Measurements from ENCODE around the gene IGF1R.

Gene IGF1R

DNA sequence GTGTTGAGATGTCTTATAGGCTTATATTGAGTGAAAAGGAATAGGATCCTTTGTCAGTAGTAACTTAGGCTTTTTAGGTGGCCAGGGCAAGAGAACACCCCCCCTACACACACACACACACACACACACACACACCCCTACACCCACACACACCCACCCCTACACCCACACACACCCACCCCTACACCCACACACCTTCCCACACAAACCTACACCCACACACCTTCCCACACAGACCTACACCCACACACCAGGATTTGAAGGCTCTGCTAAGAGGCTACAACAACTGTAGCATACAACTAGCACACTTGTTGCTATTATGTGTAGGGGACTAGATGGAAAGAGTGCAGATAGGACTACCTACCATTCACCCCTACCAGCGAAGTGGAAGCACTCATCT is 186.6 kb downstream of the IGF1R start:
- DNase-seq (ENCODE audit: low read depth) = no peak

DNA sequence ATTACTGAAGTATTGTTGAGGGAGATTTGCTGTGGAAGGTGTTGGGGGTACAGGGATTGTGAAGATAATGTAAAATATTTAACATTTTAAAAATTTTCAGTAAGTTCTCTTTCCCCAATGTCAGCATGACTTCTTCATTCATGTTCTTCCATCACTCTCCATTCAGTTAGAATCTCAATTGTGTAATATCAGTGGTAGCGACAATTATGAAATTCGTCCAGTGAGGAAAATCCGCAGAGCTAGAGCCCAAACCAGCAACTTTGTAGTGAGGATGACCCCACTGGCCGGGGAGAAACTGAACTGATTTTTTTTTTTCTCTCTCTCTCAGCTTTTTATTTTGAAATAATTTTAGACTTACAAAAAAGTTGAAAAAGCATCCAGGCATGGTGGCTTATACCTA is 187.5 kb downstream of the IGF1R start:
- DNase-seq (ENCODE audit: low read depth) = no peak

DNA sequence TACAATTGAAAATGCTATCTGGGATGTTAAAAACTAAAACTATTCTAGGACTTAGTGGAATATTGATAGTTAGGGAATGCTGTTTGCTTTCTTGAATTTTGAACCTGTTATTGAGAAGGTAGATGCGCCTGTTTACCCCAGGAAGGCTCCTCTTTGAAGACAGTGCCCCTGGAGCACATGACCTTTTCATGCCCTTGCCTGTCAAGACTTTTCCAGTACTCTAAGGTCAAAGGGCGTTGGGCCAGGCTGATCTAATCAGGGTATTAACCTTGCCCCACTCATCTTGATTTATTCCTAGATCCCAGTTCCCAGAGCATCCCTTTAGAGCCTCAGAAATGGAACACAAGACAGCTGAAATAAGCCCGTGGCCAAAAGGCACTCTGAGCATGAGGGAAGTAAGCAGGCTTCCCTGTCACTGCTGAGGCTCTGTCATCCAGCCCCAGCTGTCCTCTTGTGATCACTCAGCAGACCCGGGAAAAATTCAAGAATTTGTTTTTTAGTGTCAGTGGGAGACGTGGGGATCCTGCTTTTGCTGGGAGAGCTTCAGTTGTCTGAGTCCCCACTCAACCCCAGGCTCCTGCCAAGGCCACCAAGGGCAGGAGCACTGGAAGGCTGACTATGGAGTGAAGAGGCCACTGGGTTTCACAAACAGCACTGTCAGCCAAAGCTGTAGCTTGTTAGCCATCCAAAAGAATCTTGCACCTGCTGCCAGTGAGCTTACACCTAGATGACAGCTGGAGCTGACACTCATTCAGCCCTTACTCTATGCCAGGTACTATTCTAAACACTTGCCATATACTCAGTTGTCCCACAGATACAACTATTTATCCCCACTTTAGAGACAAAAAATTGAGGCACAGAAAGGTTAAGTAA is 190.3 kb downstream of the IGF1R start:
- DNase-seq (ENCODE audit: low read depth) = no peak

DNA sequence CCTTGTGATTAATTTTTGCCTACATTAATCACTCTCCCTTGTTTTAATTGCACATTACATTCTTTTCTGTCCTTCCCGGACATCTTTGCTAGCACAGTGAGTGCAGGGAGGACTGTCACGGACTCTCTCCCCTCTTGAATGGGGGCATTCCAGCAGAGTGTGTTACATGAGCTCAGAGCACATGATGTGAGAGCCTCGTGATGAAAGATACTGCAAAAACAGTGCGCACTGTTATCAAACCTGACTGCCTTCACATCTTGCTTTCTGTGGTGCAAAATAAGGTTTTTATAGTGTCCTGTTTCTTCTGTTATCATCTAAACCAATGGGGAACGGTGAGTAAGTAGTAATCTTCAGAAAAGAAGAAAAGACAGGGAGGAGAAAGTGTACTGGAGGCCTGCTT is 191.7 kb downstream of the IGF1R start:
- DNase-seq (ENCODE audit: low read depth) = no peak

DNA sequence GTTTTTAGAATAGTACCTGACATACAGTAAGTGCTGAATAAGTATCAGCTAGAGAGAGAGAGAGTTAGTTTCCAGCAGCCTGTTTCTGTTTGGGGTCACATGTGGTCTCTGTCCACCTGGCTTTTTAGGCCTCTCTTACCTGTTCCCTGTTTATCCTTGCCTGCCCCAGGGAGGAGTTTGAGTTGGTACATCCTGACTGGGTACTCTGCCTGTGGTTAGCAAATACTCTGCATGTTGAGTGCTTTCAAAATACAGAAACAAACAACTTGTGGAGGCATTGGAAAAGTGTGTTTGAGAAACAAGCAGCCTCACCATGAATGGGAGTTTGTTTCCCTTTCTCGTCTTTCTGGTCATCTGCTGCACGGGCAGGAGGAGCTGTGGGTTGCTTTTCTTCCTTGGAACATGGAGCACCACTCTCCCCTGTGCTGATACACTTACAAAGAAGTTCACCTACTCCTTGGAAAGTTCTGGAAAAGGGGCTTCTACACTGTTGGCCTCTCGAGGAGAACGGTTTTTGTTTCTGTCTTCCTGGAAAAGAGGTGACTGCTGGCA is 193.2 kb downstream of the IGF1R start:
- DNase-seq (ENCODE audit: low read depth) = no peak

DNA sequence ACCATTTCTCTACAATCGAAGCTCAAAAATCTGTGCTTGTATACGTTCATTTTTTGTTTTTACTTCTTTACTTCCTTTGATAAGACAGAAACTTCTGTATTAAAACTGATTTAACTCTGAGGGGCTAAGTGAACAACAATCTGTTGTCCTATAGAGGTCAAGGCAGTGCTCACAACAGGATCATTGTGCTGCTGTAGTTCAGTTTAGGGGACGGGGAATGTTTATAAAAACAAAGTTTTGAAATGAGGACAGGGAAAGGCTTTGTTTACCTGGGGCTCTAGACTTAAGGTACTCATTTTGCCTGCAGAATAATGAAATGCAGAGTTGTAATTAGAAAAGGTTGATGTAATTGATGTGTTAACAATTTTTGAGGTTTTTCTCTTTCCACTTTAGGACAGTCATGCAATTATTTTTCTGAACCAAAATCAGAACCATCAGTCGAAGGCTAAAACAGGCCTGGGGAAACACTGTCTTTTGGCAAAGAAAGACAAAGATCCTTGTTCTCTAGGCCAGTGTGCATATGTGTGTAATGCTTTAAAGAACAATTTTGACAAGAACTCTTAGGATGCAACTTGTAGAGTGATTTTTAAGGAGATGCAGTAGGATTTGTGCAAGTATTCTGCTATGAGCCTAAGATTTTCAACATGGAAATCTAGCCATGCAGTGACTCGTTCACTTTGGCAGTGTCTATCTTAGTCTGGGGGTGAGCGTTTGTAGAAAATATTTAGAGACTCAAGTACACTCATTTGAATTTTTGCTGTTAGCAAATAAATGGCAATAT is 194.0 kb downstream of the IGF1R start:
- no peak for DNase-seq (ENCODE audit: low read depth)

DNA sequence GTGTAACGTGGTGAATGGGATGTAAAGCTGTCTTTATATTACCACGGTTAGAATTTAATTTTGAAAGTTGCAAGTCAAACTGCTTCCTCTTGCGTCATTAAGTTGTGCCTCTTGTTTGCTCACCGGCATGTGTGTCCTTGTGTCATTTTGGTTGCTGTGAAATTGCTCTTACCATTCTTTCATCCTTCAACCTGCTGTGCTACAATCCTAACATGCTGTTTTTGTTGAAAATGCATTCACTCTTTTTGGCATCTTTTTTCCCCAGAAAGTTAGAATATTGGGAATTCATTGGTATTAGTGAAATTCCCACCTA is 194.6 kb downstream of the IGF1R start:
- DNase-seq (ENCODE audit: low read depth) = no peak

DNA sequence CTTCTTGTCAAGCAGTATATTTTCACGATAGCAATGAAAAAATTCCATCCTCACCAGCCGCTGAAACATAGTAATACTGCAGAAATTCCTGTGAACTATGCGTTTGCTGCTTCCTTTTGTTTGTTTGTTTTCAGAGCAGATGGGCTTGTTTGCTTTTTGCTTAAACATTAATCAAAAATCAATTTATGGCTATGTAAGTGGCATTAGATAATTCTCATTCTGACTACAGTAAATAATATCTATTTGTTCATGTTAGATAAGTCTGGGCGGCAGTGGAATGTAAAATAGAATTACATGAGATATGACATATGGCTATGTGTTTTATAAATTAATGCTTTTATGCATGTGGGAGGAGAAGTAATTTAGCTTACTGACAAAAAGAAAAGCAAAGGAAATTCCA is 195.5 kb downstream of the IGF1R start:
- no peak for DNase-seq (ENCODE audit: low read depth)

DNA sequence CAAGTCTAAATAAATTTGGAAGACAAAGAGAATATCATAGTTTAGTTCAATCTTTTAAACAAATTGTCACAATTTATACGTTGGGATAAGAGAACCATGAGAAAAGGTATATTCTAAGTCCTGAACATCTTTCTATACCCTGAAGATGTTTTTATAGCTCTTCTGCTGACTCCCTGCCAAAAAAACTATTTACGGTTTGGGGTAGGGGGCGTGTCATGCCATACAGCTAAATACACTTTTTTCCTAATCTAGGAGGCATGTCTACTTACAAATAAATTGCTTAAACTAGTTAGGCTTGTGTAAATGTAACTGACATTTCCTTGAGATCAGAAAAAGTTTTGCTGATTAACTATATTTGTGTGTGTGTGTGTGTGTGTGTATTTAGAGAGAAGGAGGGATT is 195.9 kb downstream of the IGF1R start:
- no peak for DNase-seq (ENCODE audit: low read depth)

DNA sequence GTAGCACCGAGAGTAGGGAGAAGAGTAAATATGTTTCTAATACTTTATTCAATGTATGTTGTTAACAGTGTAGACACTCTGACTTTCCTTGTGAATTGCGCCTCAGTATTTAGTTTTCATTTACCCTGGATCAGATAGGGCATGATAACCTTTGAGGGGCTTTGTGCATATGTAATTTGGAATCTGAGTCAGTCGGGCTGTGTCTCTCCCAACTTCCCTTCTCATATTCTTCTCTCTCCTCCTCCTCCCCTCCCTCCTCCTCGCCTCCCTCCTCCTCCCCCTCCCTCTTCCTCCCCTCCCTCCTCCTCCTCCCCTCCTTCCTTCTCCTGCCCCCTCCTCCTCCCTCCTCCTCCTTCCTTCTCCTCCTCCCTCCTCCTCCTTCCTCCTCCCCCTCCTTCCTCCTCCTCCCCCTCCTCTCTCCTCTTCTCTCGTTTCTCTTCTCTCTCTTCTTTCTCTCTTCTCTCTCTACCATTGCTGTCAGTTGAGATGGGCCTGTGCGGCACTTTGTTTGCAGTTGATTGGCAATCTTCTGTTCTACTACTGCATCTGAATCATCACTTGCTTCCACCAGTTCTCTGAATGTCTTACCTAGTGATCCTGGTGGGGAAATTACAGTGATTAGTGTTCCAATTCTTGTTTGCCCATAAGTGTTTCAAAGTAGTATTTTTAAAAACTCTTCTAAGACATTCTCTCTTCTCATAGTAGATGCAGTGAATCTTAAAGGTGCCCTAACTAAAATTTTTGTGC is 197.0 kb downstream of the IGF1R start:
- no peak for DNase-seq (ENCODE audit: low read depth)

DNA sequence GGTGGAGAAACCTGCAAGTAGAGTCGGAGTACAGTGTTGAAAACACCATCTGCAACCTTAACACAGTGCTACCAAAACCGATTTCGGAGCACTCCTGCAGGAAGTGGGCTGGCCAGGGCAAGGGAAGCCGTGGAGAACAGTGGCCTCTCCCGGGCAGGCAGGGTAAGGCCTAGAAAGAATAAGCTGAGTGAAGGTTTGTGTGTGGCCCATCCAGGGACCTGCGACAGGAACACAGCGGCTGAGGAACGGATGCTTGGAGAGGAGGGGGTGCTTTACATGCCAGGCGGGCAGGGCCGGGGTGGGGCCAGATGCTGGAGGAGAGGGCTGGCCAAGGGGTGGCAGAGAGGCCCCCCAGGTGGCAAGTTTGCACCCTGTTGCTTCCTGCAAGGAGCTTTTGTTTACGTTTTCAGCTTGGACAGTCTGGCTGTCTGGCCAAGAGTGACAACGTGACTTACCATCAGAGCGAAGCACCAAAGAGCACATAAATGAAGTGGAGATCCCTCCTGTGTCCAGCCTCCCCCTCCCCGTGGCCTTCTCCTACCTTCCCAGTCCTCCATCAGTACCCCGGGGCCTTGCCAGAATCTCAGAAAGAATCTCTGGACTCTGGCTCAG is 202.7 kb downstream of the IGF1R start:
- DNase-seq (ENCODE audit: low read depth) = peak; percentile 36

DNA sequence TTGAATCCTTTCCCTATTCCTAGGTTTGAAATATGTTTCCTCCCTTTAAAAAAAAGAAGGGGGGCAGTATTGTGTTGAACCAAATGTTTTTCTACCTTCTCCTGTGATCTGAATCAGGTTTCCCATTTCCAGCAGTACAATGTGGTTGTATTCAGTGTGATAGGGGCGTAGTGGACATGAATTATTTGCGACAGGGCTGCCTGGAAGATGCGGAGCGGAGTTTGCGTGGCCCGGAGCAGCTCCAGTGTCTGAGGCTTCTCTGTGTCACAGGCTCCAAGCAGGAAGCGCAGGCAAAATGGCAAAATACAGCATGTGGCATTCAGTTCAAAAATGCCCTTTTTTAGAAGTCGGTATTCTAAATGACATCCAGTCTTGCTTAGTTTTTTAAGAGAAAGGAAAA is 204.8 kb downstream of the IGF1R start:
- DNase-seq (ENCODE audit: low read depth) = peak; percentile 25

DNA sequence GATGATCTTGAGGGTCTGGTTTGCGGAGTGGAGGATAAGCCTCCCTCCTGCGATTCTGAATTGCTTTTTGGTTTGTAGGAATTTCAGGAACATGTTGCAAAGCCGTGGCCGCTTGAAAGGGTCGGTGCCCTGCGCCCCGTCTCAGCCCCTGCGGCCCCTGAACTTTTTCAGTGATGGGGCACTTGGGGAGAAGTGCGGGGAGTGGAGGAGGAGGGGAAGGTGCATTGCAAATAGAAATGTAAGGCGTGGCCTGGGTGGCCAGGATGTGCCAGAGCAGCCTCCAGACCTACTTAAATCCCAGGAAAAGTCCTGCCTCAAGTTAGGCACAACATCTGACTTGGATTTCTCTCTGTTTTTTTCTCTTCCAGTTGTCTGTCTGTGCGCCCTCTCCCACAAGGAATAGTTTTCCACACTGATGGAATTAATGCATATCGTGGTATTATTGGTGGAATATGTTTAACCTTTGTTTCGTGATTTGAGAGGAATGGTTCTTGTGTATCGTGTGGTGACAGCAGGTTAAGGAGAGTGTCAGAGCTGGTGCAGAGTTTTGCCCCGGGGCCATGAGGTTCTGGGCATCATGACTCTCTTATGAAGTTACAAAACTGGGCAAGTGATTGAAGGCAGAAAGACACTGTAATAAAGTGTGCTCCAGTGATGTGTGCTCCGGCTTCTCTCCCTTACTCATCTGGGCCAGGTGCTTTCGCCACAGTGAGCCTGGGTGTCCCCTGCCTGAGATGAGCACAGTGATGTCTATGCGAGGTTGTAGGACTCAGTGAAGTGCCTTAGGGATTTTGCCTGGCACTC is 205.5 kb downstream of the IGF1R start:
- DNase-seq (ENCODE audit: low read depth) = no peak

DNA sequence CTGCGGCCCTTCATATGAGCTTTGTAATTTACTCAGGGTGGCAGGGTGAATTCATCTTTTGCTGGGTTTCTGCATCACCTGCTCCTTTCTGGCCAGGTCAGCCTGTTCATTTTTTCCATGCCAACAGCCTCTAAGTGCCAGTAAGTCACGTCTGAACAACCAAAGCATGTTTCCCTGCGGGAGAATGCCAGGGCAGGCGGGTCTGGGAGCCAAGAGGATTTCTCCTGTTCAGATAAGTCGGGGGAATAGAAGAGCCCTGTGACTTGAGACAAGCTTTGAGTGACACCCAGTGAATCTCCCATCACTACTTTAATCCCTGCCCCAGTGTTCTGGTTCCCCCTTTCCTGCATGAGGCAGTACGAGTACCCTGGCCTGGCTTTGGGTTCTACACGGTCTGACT is 206.2 kb downstream of the IGF1R start:
- DNase-seq (ENCODE audit: low read depth) = no peak

DNA sequence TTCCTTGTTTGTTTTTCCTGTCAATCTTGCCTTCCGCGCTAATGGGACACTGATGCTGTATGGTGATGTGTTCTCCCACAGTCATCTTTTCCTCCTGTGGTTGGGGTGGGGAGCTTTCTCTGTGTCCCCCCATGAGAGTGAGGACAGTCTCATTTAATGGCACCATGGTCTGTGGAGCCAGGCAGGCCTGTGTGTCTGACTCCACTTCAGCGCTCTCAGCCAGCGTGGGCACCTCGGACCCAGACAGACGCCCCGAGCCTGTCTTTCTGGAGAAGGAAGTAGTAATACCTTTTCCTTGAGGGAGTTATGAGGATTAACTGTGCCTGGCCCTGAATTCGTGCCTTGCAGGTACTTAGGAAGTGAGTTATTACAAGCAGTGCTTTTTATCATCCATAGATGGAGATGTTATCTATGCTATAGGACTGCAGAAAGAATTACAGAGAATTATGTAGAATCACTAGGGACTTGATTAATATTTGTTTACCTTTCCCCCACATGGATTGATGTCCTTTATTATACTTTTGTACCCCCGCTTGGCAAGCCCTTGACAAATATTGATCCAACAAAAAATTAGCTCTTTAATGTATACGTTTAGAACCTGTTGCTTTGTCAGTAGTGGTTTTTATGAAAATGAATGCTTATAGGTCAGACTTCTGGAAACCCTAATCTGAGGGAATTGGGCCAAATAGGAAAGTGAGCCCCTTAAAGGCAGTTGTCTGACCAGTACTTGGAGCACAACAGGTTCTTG is 206.9 kb downstream of the IGF1R start:
- DNase-seq (ENCODE audit: low read depth) = no peak

DNA sequence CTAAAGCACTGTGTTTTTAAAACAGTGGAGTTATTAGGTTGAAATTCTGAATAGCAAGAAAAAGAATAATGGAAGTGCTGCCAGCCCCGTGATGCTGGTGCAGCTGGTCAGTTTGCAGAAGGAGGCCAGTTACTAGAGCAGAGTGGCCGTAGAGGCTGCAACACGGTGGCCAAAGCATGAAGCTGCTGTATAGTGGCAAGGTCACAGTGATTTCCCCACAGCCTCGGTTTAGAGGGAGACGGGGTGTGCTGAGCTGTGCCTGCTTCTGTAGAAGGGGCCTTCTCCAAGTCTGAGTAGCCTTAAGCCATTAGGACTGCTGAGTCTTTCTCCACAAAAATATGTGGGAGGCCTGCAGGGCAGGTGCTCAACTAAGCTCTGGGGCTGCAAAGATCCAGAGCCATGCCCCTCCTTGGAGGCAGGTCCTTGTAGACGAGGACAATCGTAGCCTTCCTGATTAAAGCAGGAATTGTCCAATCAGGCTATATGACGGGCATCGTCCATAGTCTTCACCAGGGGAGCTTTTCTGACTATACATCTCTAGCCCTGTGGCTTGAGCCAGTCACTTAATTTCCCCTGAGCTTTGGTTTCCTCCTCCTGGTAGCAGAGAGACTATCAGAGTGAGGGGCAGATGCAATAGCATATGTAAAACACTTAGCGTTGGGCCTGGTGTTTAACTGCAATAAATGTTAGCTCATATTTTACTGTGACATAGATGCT is 207.6 kb downstream of the IGF1R start:
- no peak for DNase-seq (ENCODE audit: low read depth)

DNA sequence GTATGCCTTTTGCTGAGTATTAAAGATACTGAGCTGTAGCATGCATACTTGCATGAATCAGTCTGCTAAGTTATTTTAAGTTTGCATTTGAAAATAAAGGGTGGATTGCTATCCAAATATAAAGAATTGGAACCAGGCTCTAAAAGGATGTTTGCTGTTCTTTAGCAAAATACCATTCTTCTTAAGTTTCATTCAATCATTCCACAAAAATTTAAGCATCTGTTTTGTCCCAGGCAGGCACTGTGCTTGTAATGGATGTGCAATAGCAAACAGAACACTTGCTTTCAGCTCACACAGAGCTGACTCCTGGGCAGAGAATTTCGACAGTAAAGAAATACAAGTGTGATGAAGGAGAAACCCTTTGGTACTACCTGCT is 208.2 kb downstream of the IGF1R start:
- no peak for DNase-seq (ENCODE audit: low read depth)

DNA sequence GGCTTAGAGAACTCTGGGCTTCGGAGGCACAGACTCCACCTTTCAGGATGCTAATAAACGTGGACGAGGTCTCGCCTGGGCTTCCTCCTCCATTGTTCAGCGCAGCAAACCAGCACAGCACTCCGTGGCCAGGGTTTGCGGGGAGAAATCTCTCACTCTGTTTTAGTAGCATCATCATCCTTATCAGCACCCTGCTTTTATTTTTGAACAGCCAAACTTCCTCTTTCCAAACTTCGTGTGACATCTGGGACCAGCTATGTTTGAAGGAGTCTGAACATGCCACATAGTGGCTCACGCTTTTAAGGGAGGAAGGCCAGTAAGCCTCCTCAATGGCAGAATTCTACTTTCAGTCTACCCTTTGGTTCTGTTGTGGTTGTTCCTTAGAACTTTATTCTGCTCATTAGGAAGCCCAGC is 210.3 kb downstream of the IGF1R start:
- DNase-seq (ENCODE audit: low read depth) = no peak

DNA sequence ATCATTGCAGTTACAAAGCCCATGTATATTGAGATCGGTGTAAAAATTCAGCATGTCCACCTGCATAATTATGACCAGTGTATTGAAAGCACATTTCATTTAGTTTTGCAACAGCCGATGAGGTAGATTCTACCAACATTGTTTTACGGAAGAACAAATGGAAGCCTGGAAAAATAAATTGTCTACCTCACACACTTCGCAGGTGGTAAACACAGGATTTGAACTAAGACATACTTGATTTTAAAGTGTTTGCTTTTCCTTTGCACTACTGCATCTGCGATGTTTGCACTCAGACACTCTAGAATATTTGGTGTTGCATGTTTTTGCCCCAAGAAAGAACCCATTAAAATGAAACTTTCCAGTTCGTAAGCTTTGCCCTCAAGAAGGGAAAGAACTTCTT is 210.8 kb downstream of the IGF1R start:
- DNase-seq (ENCODE audit: low read depth) = no peak

All from stimulated activated CD8-positive, alpha-beta memory T cell treated with anti-CD3 and anti-CD28 coated beads, Interleukin-12 subunit alpha, Interleukin-12 subunit beta, amount 100 ng/mL, for 1 hour (primary cell).